ENCODE results near the gene MRAP2.

DNA sequence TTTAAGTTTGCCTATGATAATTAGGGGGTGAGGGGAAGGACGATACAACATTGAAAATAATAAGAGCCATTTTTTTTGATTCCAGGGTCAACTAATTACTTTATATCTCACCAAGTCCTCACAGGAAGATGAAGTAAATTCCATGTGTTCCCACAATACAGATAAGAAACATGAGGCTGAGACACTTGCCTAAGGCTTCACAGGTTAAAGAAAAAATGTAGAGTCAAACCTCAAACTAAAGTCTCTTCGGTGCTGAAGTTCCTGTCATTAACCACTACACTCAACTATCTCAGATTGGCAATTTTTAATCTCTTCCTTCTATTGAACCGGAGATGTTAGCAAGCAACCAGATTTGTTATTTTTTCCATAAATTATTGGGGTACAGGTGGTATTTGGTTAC is 33.0 kb downstream of the MRAP2 start:
- TF ChIP-seq CTCF (IDR thresholded peaks at IDR 0.05) (no peak), POLR2A (IDR thresholded peaks at IDR 0.05) (no peak), EP300 (IDR thresholded peaks at IDR 0.05) (no peak)
